ENCODE data around the gene CLK1.

DNA sequence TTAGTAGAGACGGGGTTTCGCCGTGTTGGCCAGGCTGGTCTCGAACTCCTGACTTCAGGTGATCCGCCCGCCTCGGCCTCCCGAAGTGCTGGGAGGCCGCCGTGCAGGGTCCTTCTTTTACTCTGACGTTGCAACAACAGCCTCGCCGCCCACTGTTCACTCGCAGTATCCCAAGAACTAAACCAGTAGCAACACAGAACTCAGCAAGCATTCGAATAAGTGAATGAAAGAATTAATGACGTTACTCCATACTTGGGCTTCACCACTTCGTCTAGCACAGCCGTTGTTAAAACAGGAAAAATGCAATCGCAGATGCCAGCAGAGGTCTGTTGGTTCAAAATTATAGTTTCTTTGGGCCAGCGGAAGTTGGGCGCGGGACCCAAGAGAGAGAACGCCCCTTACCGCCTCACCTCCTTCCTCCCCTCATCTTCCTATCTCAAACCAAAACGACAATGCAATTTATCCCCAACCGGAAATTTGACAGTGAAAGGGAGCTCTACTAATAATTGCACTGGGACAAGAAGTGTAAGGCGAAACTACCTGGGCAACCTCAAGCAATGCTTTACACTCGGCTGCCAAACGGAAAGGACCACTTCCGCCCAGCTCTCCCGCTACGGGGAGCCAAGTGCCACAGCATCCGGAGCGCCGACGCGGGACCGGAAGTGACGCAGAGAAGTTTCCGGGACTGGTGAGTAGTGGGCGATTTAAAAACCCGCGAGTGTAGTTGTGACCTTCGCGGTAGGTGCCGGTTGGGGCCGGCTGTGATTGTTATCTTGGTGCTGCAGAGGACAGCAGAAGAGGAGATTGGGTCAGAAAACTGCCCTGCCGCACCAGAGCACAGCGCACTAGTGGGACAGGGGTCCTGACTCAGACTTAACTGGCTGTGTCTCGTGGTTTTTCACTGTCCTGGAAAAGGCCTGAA is 24.5 kb upstream of the CLK1 start, which contains the start of the genes NIF3L1 and PPIL3:
- TF ChIP-seq, protein P1, sequence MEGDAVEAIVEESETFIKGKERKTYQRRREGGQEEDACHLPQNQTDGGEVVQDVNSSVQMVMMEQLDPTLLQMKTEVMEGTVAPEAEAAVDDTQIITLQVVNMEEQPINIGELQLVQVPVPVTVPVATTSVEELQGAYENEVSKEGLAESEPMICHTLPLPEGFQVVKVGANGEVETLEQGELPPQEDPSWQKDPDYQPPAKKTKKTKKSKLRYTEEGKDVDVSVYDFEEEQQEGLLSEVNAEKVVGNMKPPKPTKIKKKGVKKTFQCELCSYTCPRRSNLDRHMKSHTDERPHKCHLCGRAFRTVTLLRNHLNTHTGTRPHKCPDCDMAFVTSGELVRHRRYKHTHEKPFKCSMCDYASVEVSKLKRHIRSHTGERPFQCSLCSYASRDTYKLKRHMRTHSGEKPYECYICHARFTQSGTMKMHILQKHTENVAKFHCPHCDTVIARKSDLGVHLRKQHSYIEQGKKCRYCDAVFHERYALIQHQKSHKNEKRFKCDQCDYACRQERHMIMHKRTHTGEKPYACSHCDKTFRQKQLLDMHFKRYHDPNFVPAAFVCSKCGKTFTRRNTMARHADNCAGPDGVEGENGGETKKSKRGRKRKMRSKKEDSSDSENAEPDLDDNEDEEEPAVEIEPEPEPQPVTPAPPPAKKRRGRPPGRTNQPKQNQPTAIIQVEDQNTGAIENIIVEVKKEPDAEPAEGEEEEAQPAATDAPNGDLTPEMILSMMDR (IDR thresholded peaks at IDR 0.05) = peak in 1 of 6 experiments; percentile 9
- TF ChIP-seq POLR2A (IDR thresholded peaks at IDR 0.05) = peak; percentile 30 to 70

Data from adrenal gland (tissue), 5 donors.